Neuron (in vitro differentiated cells): ENCODE data around the gene SERGEF.
A peak's percentile ranks its signal among the peaks of the same experiment; 100 is the strongest.

Source experiments
- H2AFZ ChIP-seq: one replicate; pipeline ENCODE4 v1.6.1; 2013; ENCODE audit warnings: low read depth, mild to moderate bottlenecking, inconsistent platforms, low read length, moderate library complexity
- H3K27me3 ChIP-seq: one replicate; pipeline ENCODE4 v1.6.1; 2013; ENCODE audit warnings: low read length; ENCODE audit not compliant: insufficient read depth
- H3K36me3 ChIP-seq: one replicate; pipeline ENCODE4 v1.6.1; 2013; ENCODE audit warnings: low read length; ENCODE audit not compliant: insufficient read depth
- H3K4me1 ChIP-seq: one replicate; pipeline ENCODE4 v1.6.1; 2013; ENCODE audit warnings: low read length; ENCODE audit not compliant: insufficient read depth
- H3K4me3 ChIP-seq: 2 replicates; pipeline ENCODE4 v1.5.1; 2013; ENCODE audit warnings: mild to moderate bottlenecking, low read length, moderate library complexity
- H3K9me3 ChIP-seq: one replicate; pipeline ENCODE4 v1.6.1; 2013; ENCODE audit warnings: low read length

SERGEF gene

DNA sequence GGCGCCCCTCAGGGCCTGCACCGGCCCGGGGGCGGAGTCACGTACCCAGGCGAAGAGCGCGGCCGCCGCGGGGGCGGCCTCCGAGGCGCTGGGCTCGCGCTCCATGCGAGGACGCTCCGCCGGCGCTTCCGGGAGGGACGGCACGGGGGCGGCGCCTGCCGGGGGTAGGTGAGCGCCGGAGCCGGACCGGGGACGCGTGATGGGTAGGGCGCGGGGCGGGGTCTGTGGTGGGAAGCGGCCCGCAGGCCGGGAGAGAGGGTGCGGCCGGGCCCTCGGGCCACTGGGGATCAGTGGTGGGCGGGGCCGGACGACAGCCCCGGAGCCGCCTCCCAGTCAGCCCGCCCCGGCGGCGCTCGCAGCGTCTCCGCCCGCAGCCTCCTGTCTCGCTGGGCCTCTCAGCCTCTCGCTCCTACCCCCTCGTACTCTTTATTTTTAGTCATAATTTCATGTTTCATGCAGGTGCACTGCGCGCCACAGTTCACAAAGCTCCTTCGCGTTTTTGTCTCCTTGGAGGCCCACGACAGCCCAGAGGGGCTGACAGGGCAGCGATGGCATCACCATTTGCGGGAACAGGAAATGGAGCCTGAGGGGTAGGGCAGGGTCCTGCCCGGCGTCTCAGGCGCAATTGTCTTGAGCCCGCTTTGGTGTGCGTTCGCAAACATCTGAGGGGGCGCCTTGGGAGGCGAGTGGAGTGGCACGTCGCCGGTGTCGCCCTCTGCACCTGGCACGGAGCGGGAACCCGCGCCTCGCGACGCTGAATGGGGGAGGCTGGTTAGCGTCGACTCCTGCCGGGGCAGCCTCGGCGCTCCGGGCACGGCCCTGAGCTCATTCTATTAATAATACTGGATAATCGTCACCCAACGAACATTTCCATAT, at the start of gene SERGEF:
TSS of gene SERGEF (minus strand) at position 142 of the 876 bp plus-strand sequence. CDS start at position 105, 37 bp downstream.
- Histone ChIP-seq H3K36me3 (no peaks in the 10 kb centered on the region), H3K9me3 (no peaks in the 10 kb centered on the region), H3K4me3 (peak within 1 kb of the TSS; percentile 96), H2AFZ (peak within 1 kb of the TSS; percentile 98), H3K27me3 (no peaks in the 10 kb centered on the region), H3K4me1 (peaks cover 4% of the 10 kb centered on the region)

GRCh38 chr11:18061351-18061750, 48.5 kb upstream of the SERGEF start:
- Histone ChIP-seq H2AFZ (no peak overlapping the region), H3K36me3 (peaks cover 5% of the 10 kb centered on the region), H3K27me3 (no peaks in the 10 kb centered on the region), H3K4me3 (no peak overlapping the region), H3K9me3 (no peaks in the 10 kb centered on the region), H3K4me1 (peaks cover 7% of the 10 kb centered on the region)

GRCh38 chr11:18056561-18057181, 43.8 kb upstream of the SERGEF start:
- H3K4me3 ChIP-seq: no peak overlapping the region
- no peaks in the 10 kb centered on the region for H3K4me1 ChIP-seq
- H3K9me3 ChIP-seq: no peaks in the 10 kb centered on the region
- no peak overlapping the region for H2AFZ ChIP-seq
- H3K27me3 ChIP-seq: no peaks in the 10 kb centered on the region
- H3K36me3 ChIP-seq: no peaks in the 10 kb centered on the region

DNA sequence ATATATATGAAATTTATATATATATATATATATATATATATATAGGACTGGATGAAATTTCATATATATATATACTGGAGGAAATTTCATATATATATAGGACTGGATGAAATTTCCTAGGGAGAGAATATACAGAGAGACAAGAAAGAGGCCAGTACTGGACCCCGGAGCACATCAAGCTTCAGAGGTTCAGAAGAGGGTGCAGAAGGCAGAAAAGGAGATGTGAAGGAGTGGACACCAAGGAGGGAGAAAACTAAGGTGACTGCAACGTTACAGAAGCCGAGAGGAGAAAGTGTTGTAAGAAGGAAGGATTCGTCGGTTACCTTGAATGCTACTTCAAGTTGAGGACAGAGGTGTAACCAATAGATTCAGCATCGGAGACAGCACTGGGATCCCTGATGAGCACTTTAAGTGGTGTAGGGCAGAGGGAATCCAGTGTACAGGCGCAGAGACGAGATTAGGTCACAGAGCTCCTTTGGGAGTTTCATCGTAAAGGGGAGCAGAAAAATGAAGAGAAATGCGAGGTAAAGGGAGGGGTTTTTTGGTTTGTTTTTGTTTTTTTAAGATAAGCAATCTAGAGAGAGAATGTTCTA, 41.8 kb upstream of the SERGEF start:
- H3K9me3 ChIP-seq: no peaks in the 10 kb centered on the region
- H3K36me3 ChIP-seq: no peaks in the 10 kb centered on the region
- H3K4me1 ChIP-seq: no peaks in the 10 kb centered on the region
- H3K4me3 ChIP-seq: no peak overlapping the region
- no peaks in the 10 kb centered on the region for H3K27me3 ChIP-seq
- H2AFZ ChIP-seq: no peak overlapping the region

DNA sequence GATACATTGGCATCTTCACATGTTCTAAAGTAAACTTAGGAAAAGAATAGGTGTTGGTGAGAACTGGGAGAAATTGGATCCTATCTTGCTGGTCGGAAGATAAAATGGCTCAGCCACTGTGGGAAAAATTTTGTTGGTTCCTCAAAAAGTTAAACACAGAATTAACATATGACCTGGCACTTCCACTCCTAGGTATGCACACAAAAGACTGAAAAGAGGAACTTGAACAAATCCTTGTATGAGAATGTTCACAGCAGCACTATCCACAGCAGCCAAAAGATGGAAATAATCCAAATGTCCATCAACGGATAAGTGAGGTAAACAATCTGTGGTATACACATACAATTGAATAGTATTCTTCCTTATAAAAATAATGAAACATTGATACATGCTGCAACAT, 38.0 kb upstream of the SERGEF start:
- no peaks in the 10 kb centered on the region for H3K27me3 ChIP-seq
- H2AFZ ChIP-seq: no peak overlapping the region
- H3K4me1 ChIP-seq: no peaks in the 10 kb centered on the region
- no peak overlapping the region for H3K4me3 ChIP-seq
- H3K36me3 ChIP-seq: no peaks in the 10 kb centered on the region
- no peaks in the 10 kb centered on the region for H3K9me3 ChIP-seq

DNA sequence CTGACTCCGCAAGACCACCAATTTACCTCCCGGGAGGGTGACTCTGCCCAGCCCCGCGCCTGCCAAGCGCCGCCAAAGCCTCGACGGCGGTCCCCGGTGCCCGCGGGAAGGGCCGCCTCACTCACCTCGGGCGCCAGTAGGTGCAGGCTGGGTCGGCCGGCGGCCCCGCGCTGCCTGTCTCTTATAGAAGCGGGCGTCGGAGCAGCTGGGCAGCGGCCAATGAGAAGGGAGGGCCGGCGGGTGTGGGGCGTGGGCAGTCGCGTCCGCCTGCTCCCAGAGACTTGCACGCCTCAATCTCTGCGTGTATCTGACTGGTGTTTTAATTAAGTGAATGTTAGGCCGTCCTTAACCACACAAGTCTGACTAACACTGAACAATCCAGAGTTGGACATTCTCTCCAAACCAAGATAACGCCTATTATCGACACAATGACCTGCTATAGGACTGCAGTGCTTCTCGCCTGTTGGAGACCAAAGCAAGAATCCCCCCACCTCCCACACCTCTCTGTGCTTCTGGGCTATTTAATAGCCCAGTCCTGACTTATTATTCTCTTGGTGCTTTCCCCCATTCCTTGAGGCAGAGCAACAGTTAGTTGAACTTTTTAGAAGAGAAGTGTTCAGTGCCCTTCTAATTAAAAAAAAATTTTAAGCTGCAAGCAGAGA, 33.4 kb upstream of the SERGEF start, which contains the start of gene TPH1:
TSS of gene TPH1 (minus strand) at position 154 of the 662 bp plus-strand sequence. CDS start 5,507 bp downstream, outside the sequence.
- Histone ChIP-seq H3K9me3 (no peaks in the 10 kb centered on the region), H3K4me1 (no peaks in the 10 kb centered on the region), H3K4me3 (no peak within 1 kb of the TSS), H3K27me3 (no peaks in the 10 kb centered on the region), H3K36me3 (no peaks in the 10 kb centered on the region), H2AFZ (no peak within 1 kb of the TSS)

GRCh38 chr11:18036456-18036855, 23.6 kb upstream of the SERGEF start:
- Histone ChIP-seq H2AFZ (no peak overlapping the region), H3K27me3 (no peaks in the 10 kb centered on the region), H3K9me3 (no peaks in the 10 kb centered on the region), H3K4me1 (no peaks in the 10 kb centered on the region), H3K4me3 (no peak overlapping the region), H3K36me3 (no peaks in the 10 kb centered on the region)

- Histone ChIP-seq H3K4me1 (no peaks in the 10 kb centered on the region), H2AFZ (no peak overlapping the region), H3K9me3 (no peaks in the 10 kb centered on the region), H3K4me3 (no peak overlapping the region), H3K27me3 (no peaks in the 10 kb centered on the region), H3K36me3 (no peaks in the 10 kb centered on the region)
Measured at GRCh38 chr11:18027475-18027874, 14.6 kb upstream of the SERGEF start.

- Histone ChIP-seq H3K9me3 (no peaks in the 10 kb centered on the region), H2AFZ (no peak overlapping the region), H3K27me3 (no peaks in the 10 kb centered on the region), H3K36me3 (peaks cover 2% of the 10 kb centered on the region), H3K4me3 (no peak overlapping the region), H3K4me1 (no peaks in the 10 kb centered on the region)
Measured at GRCh38 chr11:18022419-18022818, 9.6 kb upstream of the SERGEF start.

DNA sequence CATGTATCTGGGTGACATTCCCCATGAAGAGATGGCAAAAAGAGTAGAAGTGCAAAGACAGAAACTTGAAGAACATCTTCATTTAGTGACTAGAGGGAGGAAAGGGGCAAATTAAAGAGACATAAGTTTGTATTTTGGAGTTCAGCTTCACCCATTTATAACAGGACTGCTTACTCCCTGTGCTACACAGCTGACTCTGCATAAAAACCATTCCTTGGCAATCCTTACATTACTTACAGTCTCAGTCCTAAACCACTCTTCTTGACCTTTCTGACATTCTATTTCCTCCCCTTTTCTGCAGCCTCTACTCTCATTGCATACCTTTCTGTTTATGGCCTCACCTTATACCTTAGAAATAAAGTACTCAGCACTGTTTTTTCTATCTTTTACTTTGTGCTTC, 6.8 kb upstream of the SERGEF start:
- H3K4me1 ChIP-seq: no peaks in the 10 kb centered on the region
- H3K4me3 ChIP-seq: no peak overlapping the region

DNA sequence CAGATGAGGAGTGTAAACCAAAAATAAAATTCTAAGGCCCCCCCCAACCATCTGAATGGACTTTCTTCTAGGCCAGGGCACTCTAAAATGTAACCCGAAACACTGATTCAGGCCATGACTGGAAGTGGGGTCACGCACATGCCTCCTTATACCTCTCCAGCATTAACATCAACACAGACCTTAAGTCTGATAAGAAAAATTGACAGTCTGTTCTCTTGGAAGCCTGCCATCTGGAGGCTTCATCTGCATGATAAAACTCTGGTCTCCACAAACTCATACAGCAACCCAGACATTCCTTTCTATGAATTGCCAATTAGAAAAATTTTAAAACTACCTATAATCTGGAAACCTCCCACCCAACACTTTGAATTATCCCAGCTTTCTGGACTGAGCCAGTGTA, 3.9 kb upstream of the SERGEF start:
- Histone ChIP-seq H3K4me1 (peaks cover 2% of the 10 kb centered on the region), H3K4me3 (no peak overlapping the region)

More for the DNA sequence above, 6.8 kb upstream of the SERGEF start:
- peaks cover 2% of the 10 kb centered on the region for H3K36me3 ChIP-seq
- no peaks in the 10 kb centered on the region for H3K27me3 ChIP-seq
- no peak overlapping the region for H2AFZ ChIP-seq
- H3K9me3 ChIP-seq: no peaks in the 10 kb centered on the region

DNA sequence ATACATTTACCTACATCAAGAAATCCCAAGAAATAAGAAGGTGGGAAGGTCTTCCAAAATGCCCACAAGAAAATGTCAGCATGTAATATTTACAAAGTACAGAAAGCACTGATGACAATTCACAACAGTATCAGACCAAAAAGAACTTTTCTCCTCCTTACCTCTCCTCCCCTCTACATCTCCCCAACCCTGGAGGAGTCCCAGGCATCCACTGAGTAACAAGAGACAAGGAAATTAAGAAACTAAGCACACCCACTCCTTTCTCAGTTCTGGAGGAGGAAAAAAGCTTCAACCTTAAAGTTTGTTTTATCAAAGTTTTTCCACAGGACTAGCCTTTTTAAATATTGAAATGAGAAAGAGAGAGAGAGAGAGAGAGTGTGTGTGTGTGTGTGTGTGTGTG, 2.0 kb upstream of the SERGEF start:
- H2AFZ ChIP-seq: no peak overlapping the region
- no peak overlapping the region for H3K4me3 ChIP-seq
- no peaks in the 10 kb centered on the region for H3K36me3 ChIP-seq
- H3K9me3 ChIP-seq: no peaks in the 10 kb centered on the region
- H3K27me3 ChIP-seq: no peaks in the 10 kb centered on the region
- H3K4me1 ChIP-seq: peaks cover 4% of the 10 kb centered on the region

More for the DNA sequence above, 3.9 kb upstream of the SERGEF start:
- no peak overlapping the region for H2AFZ ChIP-seq
- H3K36me3 ChIP-seq: peaks cover 2% of the 10 kb centered on the region
- no peaks in the 10 kb centered on the region for H3K27me3 ChIP-seq
- no peaks in the 10 kb centered on the region for H3K9me3 ChIP-seq
